Stimulated activated naive CD4-positive, alpha-beta T cell (primary cell): Measurements from ENCODE around the gene ZNF850.
"Not testable (repeated sequence)": the region's sequence is repeated elsewhere in the genome, so short reads cannot be mapped to it uniquely, and the experiment has no call there.

ENCODE experiments used
- DNase-seq, 6 experiments: peaks; one replicate each; lab custom pipeline; 2025; lab: John Stamatoyannopoulos, UW

ZNF850 gene

GRCh38 chr19:36772311-36773222 is at the start of gene ZNF850:
Gene ZNF850 (minus strand): TSS chr19:36772807. CDS start chr19:36762606, 10,201 bp downstream.
- DNase-seq = peak; percentile 92 to 97 (median 92)

- no peak for DNase-seq
Measured at GRCh38 chr19:36821758-36822157, 49.2 kb upstream of the ZNF850 start.

- no peak for DNase-seq
Measured at GRCh38 chr19:36819130-36819630, 46.6 kb upstream of the ZNF850 start.

GRCh38 chr19:36807029-36807428 is 34.4 kb upstream of the ZNF850 start:
- DNase-seq = no peak

- DNase-seq = no peak
Measured at GRCh38 chr19:36805364-36805763, 32.8 kb upstream of the ZNF850 start.

GRCh38 chr19:36797786-36798108 is 25.1 kb upstream of the ZNF850 start:
- DNase-seq = no peak

- DNase-seq = no peak
Measured at GRCh38 chr19:36796714-36796992, 24.0 kb upstream of the ZNF850 start.

- DNase-seq = not testable (repeated sequence)
Measured at GRCh38 chr19:36791420-36792141, 19.0 kb upstream of the ZNF850 start.

GRCh38 chr19:36775768-36776167 is 3.2 kb upstream of the ZNF850 start:
- no peak for DNase-seq

- DNase-seq = no peak
Measured at GRCh38 chr19:36773223-36773579, 594 bp upstream of the ZNF850 start.

- peak in 1 of 6 experiments; percentile 2 for DNase-seq
Measured at GRCh38 chr19:36771261-36772231, 1.1 kb downstream of the ZNF850 start.

- no peak for DNase-seq
Measured at GRCh38 chr19:36750066-36750691, 22.4 kb downstream of the ZNF850 start.

- not testable (repeated sequence) for DNase-seq
Measured at GRCh38 chr19:36749613-36750012, 23.0 kb downstream of the ZNF850 start.

- DNase-seq = no peak
Measured at GRCh38 chr19:36748431-36749275, 24.0 kb downstream of the ZNF850 start.

- DNase-seq = no peak
Measured at GRCh38 chr19:36747750-36748149, 24.9 kb downstream of the ZNF850 start.

GRCh38 chr19:36745870-36746269 is 26.7 kb downstream of the ZNF850 start:
- no peak for DNase-seq

- not testable (repeated sequence) for DNase-seq
Measured at GRCh38 chr19:36736166-36736565, 36.4 kb downstream of the ZNF850 start.

- no peak for DNase-seq
Measured at GRCh38 chr19:36719687-36720556, 52.7 kb downstream of the ZNF850 start.

- DNase-seq = no peak
Measured at GRCh38 chr19:36709423-36709822, 63.2 kb downstream of the ZNF850 start.

- DNase-seq = no peak
Measured at GRCh38 chr19:36707134-36707533, 65.5 kb downstream of the ZNF850 start.
